Nephron progenitor cell (in vitro differentiated cells): ENCODE measurements around the gene TRAPPC3L.

Source experiments
- DNase-seq: peaks from one replicate; pipeline ENCODE4 v3.0.0; 2021
- H3K27ac Mint-ChIP-seq: 2 replicates; pipeline ENCODE4 v1.8.0; 2021; ENCODE audit warnings: mild to moderate bottlenecking, moderate library complexity, mixed read lengths
- H3K27me3 Mint-ChIP-seq: 2 replicates; pipeline ENCODE4 v1.8.0; 2021; ENCODE audit warnings: mild to moderate bottlenecking, low read depth, mixed read lengths; ENCODE audit not compliant: poor library complexity
- H3K36me3 Mint-ChIP-seq: 2 replicates; pipeline ENCODE4 v1.8.0; 2021; ENCODE audit warnings: low read depth, mixed read lengths
- H3K4me1 Mint-ChIP-seq: 2 replicates; pipeline ENCODE4 v1.8.0; 2021; ENCODE audit warnings: mixed read lengths
- H3K4me3 Mint-ChIP-seq: 2 replicates; pipeline ENCODE4 v1.8.0; 2021; ENCODE audit warnings: mild to moderate bottlenecking, moderate library complexity, mixed read lengths
- H3K9me3 Mint-ChIP-seq: 2 replicates; pipeline ENCODE4 v1.8.0; 2021; ENCODE audit warnings: mild to moderate bottlenecking, moderate library complexity, mixed read lengths
- CTCF ChIP-seq: fragments of 200-600 bp; sonication (generic); IDR thresholded peaks from 2 replicates; pipeline ENCODE4 v1.5.0; 2021; ENCODE audit warnings: antibody characterized with exemption

Gene TRAPPC3L

GRCh38 chr6:116447052-116447451, 98.4 kb downstream of the TRAPPC3L start:
- no peak overlapping the region for H3K4me3 Mint-ChIP-seq
- no peaks in the 10 kb centered on the region for H3K9me3 Mint-ChIP-seq

GRCh38 chr6:116446399-116446798, 99.1 kb downstream of the TRAPPC3L start:
- H3K4me1 Mint-ChIP-seq, result peaks cover 32% of the 10 kb centered on the region
- no peaks in the 10 kb centered on the region for H3K27me3 Mint-ChIP-seq
- H3K9me3 Mint-ChIP-seq, result no peaks in the 10 kb centered on the region
- H3K4me3 Mint-ChIP-seq, result no peak overlapping the region
- TF ChIP-seq CTCF, result no peak
- no peak overlapping the region for H3K27ac Mint-ChIP-seq
- no peak for DNase-seq
- no peaks in the 10 kb centered on the region for H3K36me3 Mint-ChIP-seq

More at GRCh38 chr6:116447052-116447451, 98.4 kb downstream of the TRAPPC3L start:
- H3K36me3 Mint-ChIP-seq, result no peaks in the 10 kb centered on the region
- H3K4me1 Mint-ChIP-seq, result peaks cover 32% of the 10 kb centered on the region
- no peak for DNase-seq
- H3K27ac Mint-ChIP-seq, result no peak overlapping the region
- no peak for TF ChIP-seq CTCF
- no peaks in the 10 kb centered on the region for H3K27me3 Mint-ChIP-seq

GRCh38 chr6:116445102-116445501, 100.4 kb downstream of the TRAPPC3L start:
- Mint-ChIP-seq H3K4me1 (peaks cover 34% of the 10 kb centered on the region), H3K36me3 (no peaks in the 10 kb centered on the region), H3K4me3 (no peak overlapping the region), H3K9me3 (no peaks in the 10 kb centered on the region), H3K27ac (no peak overlapping the region), H3K27me3 (no peaks in the 10 kb centered on the region)
- DNase-seq, result no peak
- TF ChIP-seq CTCF, result no peak
